Neuronal stem cell (in vitro differentiated cells): Measurements from ENCODE around the gene ATP6V1B1.

ENCODE experiments used
- DNase-seq: peaks from one replicate; pipeline ENCODE4 v3.0.0-alpha.2; 2013; ENCODE audit warnings: low spot score
- H2AFZ ChIP-seq: one replicate; pipeline ENCODE4 v1.6.1; 2013; ENCODE audit warnings: mild to moderate bottlenecking, low read length, inconsistent platforms
- H2AK5ac ChIP-seq: 2 replicates; pipeline ENCODE4 v1.6.1; 2013; ENCODE audit warnings: low read depth, mild to moderate bottlenecking, inconsistent platforms, low read length, moderate library complexity, mixed read lengths
- H2BK120ac ChIP-seq: 2 replicates; pipeline ENCODE4 v1.6.1; 2013; ENCODE audit warnings: low read depth, mild to moderate bottlenecking, inconsistent platforms, low read length, moderate library complexity, mixed read lengths
- H2BK12ac ChIP-seq: one replicate; pipeline ENCODE4 v1.6.1; 2013; ENCODE audit warnings: low read length, inconsistent platforms
- H2BK15ac ChIP-seq: 2 replicates; pipeline ENCODE4 v1.6.1; 2013; ENCODE audit warnings: mild to moderate bottlenecking, low read length, inconsistent platforms, mixed read lengths
- H2BK5ac ChIP-seq: one replicate; pipeline ENCODE4 v1.6.1; 2013; ENCODE audit warnings: inconsistent platforms, mild to moderate bottlenecking, low read length, moderate library complexity
- H3K14ac ChIP-seq: one replicate; pipeline ENCODE4 v1.6.1; 2013; ENCODE audit warnings: low read length, inconsistent platforms
- H3K18ac ChIP-seq: 2 replicates; pipeline ENCODE4 v1.6.1; 2013; ENCODE audit warnings: low read length, inconsistent platforms
- H3K23ac ChIP-seq: 2 replicates; pipeline ENCODE4 v1.6.1; 2013; ENCODE audit warnings: low read depth, mild to moderate bottlenecking, mixed read lengths, low read length, inconsistent platforms; ENCODE audit not compliant: poor library complexity
- H3K27ac ChIP-seq: replicated peaks from 3 replicates; pipeline ENCODE4 v1.5.1; 2013; ENCODE audit warnings: low read length, inconsistent platforms
- H3K27me3 ChIP-seq, 3 experiments: 2 replicates each; pipeline ENCODE4 v1.6.1; 2013; ENCODE audit warnings: low read length in 3 of 3, mild to moderate bottlenecking in 2 of 3, inconsistent platforms in 1 of 3, low read depth in 1 of 3, mixed read lengths in 1 of 3, moderate library complexity in 1 of 3; ENCODE audit not compliant: control insufficient read depth in 3 of 3, insufficient read depth in 3 of 3
- H3K36me3 ChIP-seq, 2 donors: replicated peaks in 1 of 2; 2 replicates each; pipeline ENCODE4 v1.6.1; 2013; ENCODE audit warnings: low read length in 2 of 2; ENCODE audit not compliant: control insufficient read depth in 2 of 2, insufficient read depth in 2 of 2
- H3K4ac ChIP-seq: 2 replicates; pipeline ENCODE4 v1.6.1; 2013; ENCODE audit warnings: inconsistent platforms, mild to moderate bottlenecking, low read length, moderate library complexity
- H3K4me1 ChIP-seq, 2 donors: 1 replicate in 1 of 2; 2 replicates in 1 of 2; pipeline ENCODE4 v1.6.1; 2013; ENCODE audit warnings: low read length in 2 of 2, low read depth in 1 of 2; ENCODE audit not compliant: control insufficient read depth in 2 of 2, insufficient read depth in 1 of 2
- H3K4me2 ChIP-seq: one replicate; pipeline ENCODE4 v1.6.1; 2013; ENCODE audit warnings: mild to moderate bottlenecking, low read length, inconsistent platforms; ENCODE audit not compliant: insufficient read depth, poor library complexity, severe bottlenecking
- H3K4me3 ChIP-seq, 2 donors: 2 replicates each; pipeline ENCODE4 v1.5.1; 2013; ENCODE audit warnings: low read length in 2 of 2, mild to moderate bottlenecking in 2 of 2, inconsistent platforms in 1 of 2, moderate library complexity in 1 of 2
- H3K79me1 ChIP-seq: one replicate; pipeline ENCODE4 v1.6.1; 2013; ENCODE audit warnings: low read depth, mild to moderate bottlenecking, inconsistent platforms, low read length, moderate library complexity
- H3K9ac ChIP-seq: one replicate; pipeline ENCODE4 v1.6.1; 2013; ENCODE audit warnings: mild to moderate bottlenecking, low read depth, low read length, inconsistent platforms; ENCODE audit not compliant: poor library complexity
- H3K9me3 ChIP-seq, 2 donors: replicated peaks in 1 of 2; 2 replicates each; pipeline versions ENCODE3 to v1.6.1; 2013; ENCODE audit warnings: low read length in 2 of 2, mild to moderate bottlenecking in 2 of 2, inconsistent platforms in 1 of 2, low read depth in 1 of 2, mixed read lengths in 1 of 2, moderate library complexity in 1 of 2; ENCODE audit not compliant: control insufficient read depth in 2 of 2, insufficient read depth in 1 of 2
- H4K8ac ChIP-seq: one replicate; pipeline ENCODE4 v1.6.1; 2013; ENCODE audit warnings: low read depth, mild to moderate bottlenecking, inconsistent platforms, low read length, moderate library complexity
- H4K91ac ChIP-seq: one replicate; pipeline ENCODE4 v1.6.1; 2013; ENCODE audit warnings: low read length, low read depth, mild to moderate bottlenecking, inconsistent platforms; ENCODE audit not compliant: poor library complexity
- WGBS, 2 donors: extraction: QIAGEN DNeasy Blood & Tissue Kit; methylation state at CpG; one replicate each; pipeline ENCODE4 v1.1.7; 2013; ENCODE audit warnings: missing lambda C conversion rate in 2 of 2, mixed read lengths in 1 of 2; ENCODE audit not compliant: insufficient read length in 2 of 2, insufficient replicate concordance in 1 of 2; ENCODE audit errors: extremely low coverage in 2 of 2; 5-methylcytosine and 5-hydroxymethylcytosine counted together

ATP6V1B1 gene

GRCh38 chr2:70921031-70921430 is 14.7 kb upstream of the ATP6V1B1 start:
- no CpG with 5 or more reads among the region's 12 CpGs for WGBS, 2 donors
- H3K14ac ChIP-seq: no peak overlapping the region

GRCh38 chr2:70921839-70922234 is 13.9 kb upstream of the ATP6V1B1 start:
- no peak overlapping the region for H3K27ac ChIP-seq
- H2BK120ac ChIP-seq: no peak overlapping the region
- peaks cover 11 to 15% of the 10 kb centered on the region in 2 donors for H3K4me1 ChIP-seq
- no peak overlapping the region for H3K9ac ChIP-seq
- H2BK15ac ChIP-seq: no peak overlapping the region
- no peak overlapping the region for H3K23ac ChIP-seq
- H3K9me3 ChIP-seq: peaks cover 4 to 10% of the 10 kb centered on the region in 2 donors
- H4K8ac ChIP-seq: no peak overlapping the region
- no peak overlapping the region for H2BK12ac ChIP-seq
- H3K27me3 ChIP-seq: no peaks in the 10 kb centered on the region
- no peak overlapping the region for H3K4me2 ChIP-seq
- peaks cover 0 to 33% of the 10 kb centered on the region in 2 donors for H3K36me3 ChIP-seq
- H3K79me1 ChIP-seq: no peaks in the 10 kb centered on the region
- H2BK5ac ChIP-seq: no peak overlapping the region
- no peak overlapping the region for H4K91ac ChIP-seq
- DNase-seq: no peak
- H2AFZ ChIP-seq: no peak overlapping the region
- H3K14ac ChIP-seq: no peak overlapping the region
- no peak overlapping the region for H2AK5ac ChIP-seq
- H3K4ac ChIP-seq: no peak overlapping the region
- H3K18ac ChIP-seq: no peak overlapping the region
- H3K4me3 ChIP-seq: no peak overlapping the region
- no CpG with 5 or more reads among the region's 2 CpGs for WGBS, 2 donors

More at GRCh38 chr2:70921031-70921430, 14.7 kb upstream of the ATP6V1B1 start:
- Histone ChIP-seq H2BK5ac (no peak overlapping the region), H3K23ac (no peak overlapping the region), H2AK5ac (peak overlapping the region; percentile 12), H3K9ac (no peak overlapping the region), H3K36me3 (peaks cover 0 to 26% of the 10 kb centered on the region in 2 donors), H3K4ac (no peak overlapping the region), H3K4me2 (no peak overlapping the region), H3K4me3 (no peak overlapping the region), H2BK12ac (no peak overlapping the region), H3K4me1 (peaks cover 11 to 15% of the 10 kb centered on the region in 2 donors), H2AFZ (no peak overlapping the region), H4K91ac (no peak overlapping the region), H2BK15ac (no peak overlapping the region), H3K27me3 (no peaks in the 10 kb centered on the region), H3K79me1 (no peaks in the 10 kb centered on the region), H3K27ac (no peak overlapping the region), H2BK120ac (no peak overlapping the region), H4K8ac (no peak overlapping the region), H3K18ac (peak overlapping the region; percentile 45), H3K9me3 (peaks cover 4 to 10% of the 10 kb centered on the region in 2 donors)
- no peak for DNase-seq

- no peak overlapping the region for H3K9ac ChIP-seq
- no peaks in the 10 kb centered on the region for H3K79me1 ChIP-seq
- H3K27ac ChIP-seq: no peak overlapping the region
- no peak overlapping the region for H3K4ac ChIP-seq
- no peaks in the 10 kb centered on the region for H3K27me3 ChIP-seq
- no peak overlapping the region for H2BK5ac ChIP-seq
- no peak overlapping the region for H3K4me3 ChIP-seq
- H3K4me2 ChIP-seq: no peak overlapping the region
- no peak overlapping the region for H2BK15ac ChIP-seq
- H3K36me3 ChIP-seq: peaks cover 0 to 40% of the 10 kb centered on the region in 2 donors
- H3K23ac ChIP-seq: no peak overlapping the region
- peak overlapping the region; percentile 20 for H4K8ac ChIP-seq
- H2AK5ac ChIP-seq: peak overlapping the region; percentile 79
- no peak overlapping the region for H2BK120ac ChIP-seq
- WGBS, 2 donors: no CpG with 5 or more reads among the region's 18 CpGs
- H4K91ac ChIP-seq: peak overlapping the region; percentile 34
- H3K18ac ChIP-seq: peak overlapping the region; percentile 81
- no peak overlapping the region for H2BK12ac ChIP-seq
- H3K4me1 ChIP-seq: peaks cover 11 to 15% of the 10 kb centered on the region in 2 donors
- H3K9me3 ChIP-seq: peaks cover 4 to 6% of the 10 kb centered on the region in 2 donors
- DNase-seq: no peak
- H2AFZ ChIP-seq: no peak overlapping the region
- no peak overlapping the region for H3K14ac ChIP-seq
Measured at GRCh38 chr2:70922235-70923234, 13.2 kb upstream of the ATP6V1B1 start.

- Histone ChIP-seq H3K79me1 (no peaks in the 10 kb centered on the region), H3K36me3 (peaks cover 0 to 48% of the 10 kb centered on the region in 2 donors), H3K4me3 (no peak overlapping the region), H3K4ac (no peak overlapping the region), H3K27ac (no peak overlapping the region), H4K8ac (no peak overlapping the region), H3K4me1 (peaks cover 11 to 15% of the 10 kb centered on the region in 2 donors), H2BK5ac (no peak overlapping the region), H2AFZ (no peak overlapping the region), H3K14ac (no peak overlapping the region), H2BK15ac (no peak overlapping the region), H3K9ac (no peak overlapping the region), H2AK5ac (no peak overlapping the region), H2BK12ac (no peak overlapping the region), H3K23ac (no peak overlapping the region), H3K18ac (no peak overlapping the region), H3K9me3 (no peaks in the 10 kb centered on the region), H3K4me2 (no peak overlapping the region), H2BK120ac (no peak overlapping the region), H4K91ac (no peak overlapping the region), H3K27me3 (no peaks in the 10 kb centered on the region)
- no CpG with 5 or more reads among the region's 10 CpGs for WGBS, 2 donors
- DNase-seq: no peak
Measured at GRCh38 chr2:70923378-70924015, 12.2 kb upstream of the ATP6V1B1 start.
